ENCODE data around the gene RNLS.

DNA sequence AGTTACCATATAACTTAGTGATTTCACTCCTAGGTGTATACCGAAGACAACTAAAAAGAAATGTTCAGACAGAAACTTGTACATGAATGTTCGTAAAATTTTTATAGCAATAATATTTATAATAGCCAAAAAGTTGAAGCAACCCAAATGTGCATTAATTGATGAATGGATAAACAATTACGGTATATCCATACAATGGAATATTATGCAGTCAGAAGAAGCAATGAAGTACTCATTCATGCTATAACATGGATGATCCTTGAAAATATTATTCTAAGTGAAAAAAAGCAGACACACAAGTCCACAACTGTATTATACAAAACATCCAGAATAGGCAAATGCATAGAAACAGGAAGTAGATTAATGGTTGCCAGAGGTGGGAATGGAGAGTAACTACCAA, 183.9 kb downstream of the RNLS start:
- TF ChIP-seq, protein P1, sequence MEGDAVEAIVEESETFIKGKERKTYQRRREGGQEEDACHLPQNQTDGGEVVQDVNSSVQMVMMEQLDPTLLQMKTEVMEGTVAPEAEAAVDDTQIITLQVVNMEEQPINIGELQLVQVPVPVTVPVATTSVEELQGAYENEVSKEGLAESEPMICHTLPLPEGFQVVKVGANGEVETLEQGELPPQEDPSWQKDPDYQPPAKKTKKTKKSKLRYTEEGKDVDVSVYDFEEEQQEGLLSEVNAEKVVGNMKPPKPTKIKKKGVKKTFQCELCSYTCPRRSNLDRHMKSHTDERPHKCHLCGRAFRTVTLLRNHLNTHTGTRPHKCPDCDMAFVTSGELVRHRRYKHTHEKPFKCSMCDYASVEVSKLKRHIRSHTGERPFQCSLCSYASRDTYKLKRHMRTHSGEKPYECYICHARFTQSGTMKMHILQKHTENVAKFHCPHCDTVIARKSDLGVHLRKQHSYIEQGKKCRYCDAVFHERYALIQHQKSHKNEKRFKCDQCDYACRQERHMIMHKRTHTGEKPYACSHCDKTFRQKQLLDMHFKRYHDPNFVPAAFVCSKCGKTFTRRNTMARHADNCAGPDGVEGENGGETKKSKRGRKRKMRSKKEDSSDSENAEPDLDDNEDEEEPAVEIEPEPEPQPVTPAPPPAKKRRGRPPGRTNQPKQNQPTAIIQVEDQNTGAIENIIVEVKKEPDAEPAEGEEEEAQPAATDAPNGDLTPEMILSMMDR (IDR thresholded peaks at IDR 0.05): no peak
- no peak for TF ChIP-seq RAD21 (conservative IDR thresholded peaks at IDR 0.05 in 1 of 2, IDR thresholded peaks at IDR 0.05 in 1 of 2)
- TF ChIP-seq, protein P2, sequence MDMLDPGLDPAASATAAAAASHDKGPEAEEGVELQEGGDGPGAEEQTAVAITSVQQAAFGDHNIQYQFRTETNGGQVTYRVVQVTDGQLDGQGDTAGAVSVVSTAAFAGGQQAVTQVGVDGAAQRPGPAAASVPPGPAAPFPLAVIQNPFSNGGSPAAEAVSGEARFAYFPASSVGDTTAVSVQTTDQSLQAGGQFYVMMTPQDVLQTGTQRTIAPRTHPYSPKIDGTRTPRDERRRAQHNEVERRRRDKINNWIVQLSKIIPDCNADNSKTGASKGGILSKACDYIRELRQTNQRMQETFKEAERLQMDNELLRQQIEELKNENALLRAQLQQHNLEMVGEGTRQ (IDR thresholded peaks at IDR 0.05): no peak
- no peak for TF ChIP-seq JUN (IDR thresholded peaks at IDR 0.05)
- TF ChIP-seq RARB (CRISPR knock-in tag; IDR thresholded peaks at IDR 0.05): no peak
- no peak for TF ChIP-seq NR3C1 (IDR thresholded peaks at IDR 0.05)
- TF ChIP-seq HMGXB4 (CRISPR knock-in tag; IDR thresholded peaks at IDR 0.05; ENCODE audit: borderline replicate concordance): no peak
- TF ChIP-seq EP300 (IDR thresholded peaks at IDR 0.05): no peak
- no peak for TF ChIP-seq MAX (IDR thresholded peaks at IDR 0.05)
- no peak for TF ChIP-seq CEBPB (IDR thresholded peaks at IDR 0.05)
